Neural cell (in vitro differentiated cells): ENCODE results near the gene NEIL1.

Source experiments
- POLR2AphosphoS5 ChIP-seq: IDR thresholded peaks from 2 replicates; pipeline ENCODE4 v1.6.1; 2012
- SMC3 ChIP-seq: fragments of 450-650 bp; conservative IDR thresholded peaks from 2 replicates; pipeline ENCODE4 v1.6.1; 2014; ENCODE audit warnings: antibody characterized with exemption, mild to moderate bottlenecking, moderate library complexity; ENCODE audit not compliant: poor library complexity
- TAF1 ChIP-seq: IDR thresholded peaks from 2 replicates; pipeline ENCODE4 v1.6.1; 2012; ENCODE audit warnings: low read depth
- TF ChIP-seq, protein P1 (sequence below): fragments of 450-650 bp; IDR thresholded peaks from 2 replicates; pipeline ENCODE4 v1.5.1; 2014; ENCODE audit warnings: antibody characterized with exemption, mild to moderate bottlenecking, moderate library complexity; ENCODE audit not compliant: poor library complexity, severe bottlenecking
- TF ChIP-seq, protein P2 (sequence below): IDR thresholded peaks from 2 replicates; pipeline ENCODE4 v1.6.1; 2012; ENCODE audit warnings: borderline replicate concordance

DNA sequence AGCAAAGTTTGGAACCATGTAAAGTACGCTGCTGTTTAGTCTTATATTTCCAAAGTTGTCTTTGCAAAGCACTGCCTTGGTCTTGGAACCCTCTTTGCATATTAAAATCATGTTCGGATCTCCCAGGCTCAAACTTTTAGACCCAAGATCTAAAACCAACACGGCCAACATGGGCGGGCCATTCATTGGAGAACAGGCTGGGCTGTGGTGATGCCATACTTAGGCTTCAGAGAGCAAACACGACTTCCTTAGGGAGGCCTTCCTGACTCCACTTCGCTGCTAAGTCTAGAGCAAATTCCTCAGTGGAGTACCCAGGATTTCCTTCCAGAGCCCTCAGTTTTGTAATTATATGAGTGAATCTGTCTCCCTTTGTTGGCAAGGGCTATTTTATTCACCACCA, 18.0 kb downstream of the NEIL1 start:
- TF ChIP-seq SMC3: no peak
- TF ChIP-seq, protein P1, sequence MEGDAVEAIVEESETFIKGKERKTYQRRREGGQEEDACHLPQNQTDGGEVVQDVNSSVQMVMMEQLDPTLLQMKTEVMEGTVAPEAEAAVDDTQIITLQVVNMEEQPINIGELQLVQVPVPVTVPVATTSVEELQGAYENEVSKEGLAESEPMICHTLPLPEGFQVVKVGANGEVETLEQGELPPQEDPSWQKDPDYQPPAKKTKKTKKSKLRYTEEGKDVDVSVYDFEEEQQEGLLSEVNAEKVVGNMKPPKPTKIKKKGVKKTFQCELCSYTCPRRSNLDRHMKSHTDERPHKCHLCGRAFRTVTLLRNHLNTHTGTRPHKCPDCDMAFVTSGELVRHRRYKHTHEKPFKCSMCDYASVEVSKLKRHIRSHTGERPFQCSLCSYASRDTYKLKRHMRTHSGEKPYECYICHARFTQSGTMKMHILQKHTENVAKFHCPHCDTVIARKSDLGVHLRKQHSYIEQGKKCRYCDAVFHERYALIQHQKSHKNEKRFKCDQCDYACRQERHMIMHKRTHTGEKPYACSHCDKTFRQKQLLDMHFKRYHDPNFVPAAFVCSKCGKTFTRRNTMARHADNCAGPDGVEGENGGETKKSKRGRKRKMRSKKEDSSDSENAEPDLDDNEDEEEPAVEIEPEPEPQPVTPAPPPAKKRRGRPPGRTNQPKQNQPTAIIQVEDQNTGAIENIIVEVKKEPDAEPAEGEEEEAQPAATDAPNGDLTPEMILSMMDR: no peak
- no peak for TF ChIP-seq TAF1
- TF ChIP-seq, protein P2, sequence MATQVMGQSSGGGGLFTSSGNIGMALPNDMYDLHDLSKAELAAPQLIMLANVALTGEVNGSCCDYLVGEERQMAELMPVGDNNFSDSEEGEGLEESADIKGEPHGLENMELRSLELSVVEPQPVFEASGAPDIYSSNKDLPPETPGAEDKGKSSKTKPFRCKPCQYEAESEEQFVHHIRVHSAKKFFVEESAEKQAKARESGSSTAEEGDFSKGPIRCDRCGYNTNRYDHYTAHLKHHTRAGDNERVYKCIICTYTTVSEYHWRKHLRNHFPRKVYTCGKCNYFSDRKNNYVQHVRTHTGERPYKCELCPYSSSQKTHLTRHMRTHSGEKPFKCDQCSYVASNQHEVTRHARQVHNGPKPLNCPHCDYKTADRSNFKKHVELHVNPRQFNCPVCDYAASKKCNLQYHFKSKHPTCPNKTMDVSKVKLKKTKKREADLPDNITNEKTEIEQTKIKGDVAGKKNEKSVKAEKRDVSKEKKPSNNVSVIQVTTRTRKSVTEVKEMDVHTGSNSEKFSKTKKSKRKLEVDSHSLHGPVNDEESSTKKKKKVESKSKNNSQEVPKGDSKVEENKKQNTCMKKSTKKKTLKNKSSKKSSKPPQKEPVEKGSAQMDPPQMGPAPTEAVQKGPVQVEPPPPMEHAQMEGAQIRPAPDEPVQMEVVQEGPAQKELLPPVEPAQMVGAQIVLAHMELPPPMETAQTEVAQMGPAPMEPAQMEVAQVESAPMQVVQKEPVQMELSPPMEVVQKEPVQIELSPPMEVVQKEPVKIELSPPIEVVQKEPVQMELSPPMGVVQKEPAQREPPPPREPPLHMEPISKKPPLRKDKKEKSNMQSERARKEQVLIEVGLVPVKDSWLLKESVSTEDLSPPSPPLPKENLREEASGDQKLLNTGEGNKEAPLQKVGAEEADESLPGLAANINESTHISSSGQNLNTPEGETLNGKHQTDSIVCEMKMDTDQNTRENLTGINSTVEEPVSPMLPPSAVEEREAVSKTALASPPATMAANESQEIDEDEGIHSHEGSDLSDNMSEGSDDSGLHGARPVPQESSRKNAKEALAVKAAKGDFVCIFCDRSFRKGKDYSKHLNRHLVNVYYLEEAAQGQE: no peak
- no peak for TF ChIP-seq POLR2AphosphoS5
